Body of pancreas (tissue), 4 donors: ENCODE data around the gene ERCC6L2.

ENCODE experiments used
- POLR2A ChIP-seq, 3 donors: fragments of 450-650 bp; IDR thresholded peaks; one replicate each; pipeline ENCODE4 v1.6.1; 2016; ENCODE audit warnings: antibody characterized with exemption in 3 of 3, mild to moderate bottlenecking in 2 of 3
- TF ChIP-seq, protein P1 (sequence below), 7 experiments: fragments of 450-650 bp in 4 of 7; fragments of 200-600 bp in 3 of 7; sonication (generic) in 3 of 7; IDR thresholded peaks; one replicate each; pipeline ENCODE4 v1.5.1; 2016 to 2019; ENCODE audit warnings: antibody characterized with exemption in 7 of 7

DNA sequence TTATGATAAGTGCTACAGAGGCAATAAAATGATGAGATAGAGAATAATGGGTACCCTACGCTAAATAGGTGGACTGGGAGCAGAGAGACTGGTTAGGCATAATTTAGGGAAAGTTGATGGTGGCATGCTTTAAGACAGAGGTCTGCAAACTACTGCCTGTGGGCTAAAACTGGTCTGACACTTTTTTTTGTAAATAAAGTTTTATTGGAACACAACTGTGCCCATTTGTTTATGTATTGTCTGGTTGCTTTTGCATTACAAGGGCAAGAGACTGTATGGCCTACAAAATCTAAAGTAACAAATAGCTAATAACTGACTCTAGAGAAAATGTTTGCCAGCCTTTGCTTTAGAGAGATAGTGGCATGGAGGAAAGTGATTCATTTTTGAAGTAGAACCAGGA lies 2.5 kb downstream of the ERCC6L2 start:
- TF ChIP-seq, protein P1, sequence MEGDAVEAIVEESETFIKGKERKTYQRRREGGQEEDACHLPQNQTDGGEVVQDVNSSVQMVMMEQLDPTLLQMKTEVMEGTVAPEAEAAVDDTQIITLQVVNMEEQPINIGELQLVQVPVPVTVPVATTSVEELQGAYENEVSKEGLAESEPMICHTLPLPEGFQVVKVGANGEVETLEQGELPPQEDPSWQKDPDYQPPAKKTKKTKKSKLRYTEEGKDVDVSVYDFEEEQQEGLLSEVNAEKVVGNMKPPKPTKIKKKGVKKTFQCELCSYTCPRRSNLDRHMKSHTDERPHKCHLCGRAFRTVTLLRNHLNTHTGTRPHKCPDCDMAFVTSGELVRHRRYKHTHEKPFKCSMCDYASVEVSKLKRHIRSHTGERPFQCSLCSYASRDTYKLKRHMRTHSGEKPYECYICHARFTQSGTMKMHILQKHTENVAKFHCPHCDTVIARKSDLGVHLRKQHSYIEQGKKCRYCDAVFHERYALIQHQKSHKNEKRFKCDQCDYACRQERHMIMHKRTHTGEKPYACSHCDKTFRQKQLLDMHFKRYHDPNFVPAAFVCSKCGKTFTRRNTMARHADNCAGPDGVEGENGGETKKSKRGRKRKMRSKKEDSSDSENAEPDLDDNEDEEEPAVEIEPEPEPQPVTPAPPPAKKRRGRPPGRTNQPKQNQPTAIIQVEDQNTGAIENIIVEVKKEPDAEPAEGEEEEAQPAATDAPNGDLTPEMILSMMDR (IDR thresholded peaks at IDR 0.05): no peak
- TF ChIP-seq POLR2A (IDR thresholded peaks at IDR 0.05): no peak
